ENCODE measurements around the gene TUBE1. TPM values are rescaled to one million over a fixed set of nuclear protein-coding genes. Genes with fewer than 3 reads are reported as not detected.

The TUBE1 gene
- total and polyA plus RNA-seq, 7 experiments from 2014 or later: 13.4 to 50.0 (median 28.1) TPM

GRCh38 chr6:112021691-112022310 lies 65.5 kb downstream of the TUBE1 start:
- H3K27ac Mint-ChIP-seq: peak overlapping the region in 5 of 9 donors; percentile 2 to 76 (median 42)
- ChIA-PET POLR2A (interaction anchor here (1.0 to 1.5 kb wide), 2 partner anchors 11 to 12 kb away, joined by 3 read pairs; no protein-coding TSS in a partner anchor), CTCF (interaction anchor here (1.4 kb wide), 1 partner anchor 22 kb away, joined by 5 read pairs; no protein-coding TSS in a partner anchor)
- Histone ChIP-seq H3K27me3 (ENCODE audit: control insufficient read depth in 2 of 2, insufficient read depth in 2 of 2, low read length in 2 of 2) (no peaks in the 10 kb centered on the region), H3K9me3 (ENCODE audit: control insufficient read depth in 2 of 3, low read length in 3 of 3) (no peaks in the 10 kb centered on the region), H3K36me3 (ENCODE audit: control insufficient read depth in 2 of 3, insufficient read depth in 3 of 3, low read length in 3 of 3) (no peaks in the 10 kb centered on the region), H3K4me1 (ENCODE audit: control insufficient read depth in 2 of 2, insufficient read depth in 2 of 2, low read length in 2 of 2) (peaks cover 2 to 13% of the 10 kb centered on the region in 2 donors), H3K27ac (ENCODE audit: low read depth, low read length) (no peak overlapping the region), H3K4me3 (ENCODE audit: low read length) (no peak overlapping the region)
- H3K4me3 Mint-ChIP-seq: no peak overlapping the region
- no peak for ATAC-seq
- intact Hi-C loops (cut with micrococcal nuclease): loop anchor here in 1 of 2 donors (1.0 to 10.0 kb wide), 2 partner anchors 8 to 927 kb away; no protein-coding TSS in a partner anchor
- no peaks in the 10 kb centered on the region for H3K27me3 Mint-ChIP-seq
- H3K4me1 Mint-ChIP-seq: peaks cover 18 to 79% (median 49%) of the 10 kb centered on the region in 7 donors
- no peak for DNase-seq
- H3K9me3 Mint-ChIP-seq: peaks cover 8 to 23% (median 13%) of the 10 kb centered on the region in 11 donors
- H3K36me3 Mint-ChIP-seq: peaks cover 10 to 18% (median 17%) of the 10 kb centered on the region in 5 donors

Other genes starting within 250 kb of the TUBE1 start
- 100 to 1,000 TPM; 200 to 720 (median 447) TPM for gene FYN, start 214.0 kb downstream of the TUBE1 start, total RNA-seq
- gene FYN, start 214.0 kb downstream of the TUBE1 start, polyA plus RNA-seq: 100 to 1,000 TPM; 226 to 330 TPM
- gene CCN6, start 33.4 kb downstream of the TUBE1 start, total RNA-seq: not detected
- gene CCN6, start 33.4 kb downstream of the TUBE1 start, polyA plus RNA-seq: under 1 TPM in 1 of 2 donors, not detected in 1; 0.13 TPM
- gene FAM229B, start 109 bp upstream of the TUBE1 start, total RNA-seq: 1 to 10 TPM in 4 of 5 experiments, under 1 TPM in 1; 0.70 to 5.8 (median 2.0) TPM
- gene FAM229B, start 109 bp upstream of the TUBE1 start, polyA plus RNA-seq: 10 to 100 TPM; 10.8 to 14.1 TPM
- not detected for gene LAMA4, start 167.1 kb upstream of the TUBE1 start, total RNA-seq
- gene LAMA4, start 167.1 kb upstream of the TUBE1 start, polyA plus RNA-seq: not detected

Measured in naive thymus-derived CD4-positive, alpha-beta T cell (primary cell).